LNCAP (cell line): Measurements from ENCODE around the gene RFX2.

Experiments used
- TF ChIP-seq, protein P1 (sequence below): fragments of 450-650 bp; IDR thresholded peaks from 2 replicates; pipeline ENCODE4 v1.5.1; 2017; ENCODE audit warnings: mild to moderate bottlenecking

The RFX2 gene

GRCh38 chr19:5990289-5990797, 120.0 kb downstream of the RFX2 start:
- TF ChIP-seq, protein P1, sequence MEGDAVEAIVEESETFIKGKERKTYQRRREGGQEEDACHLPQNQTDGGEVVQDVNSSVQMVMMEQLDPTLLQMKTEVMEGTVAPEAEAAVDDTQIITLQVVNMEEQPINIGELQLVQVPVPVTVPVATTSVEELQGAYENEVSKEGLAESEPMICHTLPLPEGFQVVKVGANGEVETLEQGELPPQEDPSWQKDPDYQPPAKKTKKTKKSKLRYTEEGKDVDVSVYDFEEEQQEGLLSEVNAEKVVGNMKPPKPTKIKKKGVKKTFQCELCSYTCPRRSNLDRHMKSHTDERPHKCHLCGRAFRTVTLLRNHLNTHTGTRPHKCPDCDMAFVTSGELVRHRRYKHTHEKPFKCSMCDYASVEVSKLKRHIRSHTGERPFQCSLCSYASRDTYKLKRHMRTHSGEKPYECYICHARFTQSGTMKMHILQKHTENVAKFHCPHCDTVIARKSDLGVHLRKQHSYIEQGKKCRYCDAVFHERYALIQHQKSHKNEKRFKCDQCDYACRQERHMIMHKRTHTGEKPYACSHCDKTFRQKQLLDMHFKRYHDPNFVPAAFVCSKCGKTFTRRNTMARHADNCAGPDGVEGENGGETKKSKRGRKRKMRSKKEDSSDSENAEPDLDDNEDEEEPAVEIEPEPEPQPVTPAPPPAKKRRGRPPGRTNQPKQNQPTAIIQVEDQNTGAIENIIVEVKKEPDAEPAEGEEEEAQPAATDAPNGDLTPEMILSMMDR: no peak

- TF ChIP-seq, protein P1: no peak
These were observed 120.8 kb downstream of the RFX2 start for GRCh38 chr19:5989388-5990074.

GRCh38 chr19:5988517-5989387, 121.5 kb downstream of the RFX2 start:
- TF ChIP-seq, protein P1: no peak

GRCh38 chr19:5987077-5987818, 123.1 kb downstream of the RFX2 start:
- TF ChIP-seq, protein P1: peak; percentile 94

- TF ChIP-seq, protein P1: no peak
These were observed 125.1 kb downstream of the RFX2 start for GRCh38 chr19:5985098-5985783.

DNA sequence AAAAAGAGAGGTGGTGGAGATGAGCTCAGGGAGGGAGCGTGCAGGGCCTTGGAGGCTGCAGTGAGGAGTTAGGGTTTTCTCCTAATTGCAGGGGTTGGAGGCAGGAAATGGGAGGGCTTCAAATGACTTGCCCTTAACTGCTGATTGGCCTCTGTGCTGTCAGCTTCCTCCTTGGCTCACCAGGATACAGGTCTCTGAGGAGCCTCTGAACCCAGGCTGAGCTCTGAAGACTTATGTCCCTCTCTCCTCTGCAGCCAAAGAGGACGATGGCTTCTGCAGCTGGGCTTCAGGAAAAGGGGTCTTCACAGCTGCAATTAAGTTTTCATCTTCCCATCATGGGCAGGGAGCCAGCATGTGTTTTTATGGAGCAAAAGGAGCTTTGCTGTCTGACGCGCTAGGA, 125.7 kb downstream of the RFX2 start:
- TF ChIP-seq, protein P1: no peak
